AG04450 (cell line): ENCODE measurements around the gene HSBP1. TPM values are rescaled to one million over a fixed set of nuclear protein-coding genes. Genes with fewer than 3 reads are reported as not detected.

Experiments used
- CTCF ChIA-PET: fragments of 300-600, 350-600 bp; formaldehyde crosslinking; extraction: SDS; loops from one replicate; lab custom pipeline; 2022; ENCODE audit warnings: antibody characterized with exemption, inconsistent platforms; lab: Charles Lee
- POLR2A ChIA-PET: fragments of 350-600 bp; formaldehyde crosslinking; extraction: SDS; loops from one replicate; lab custom pipeline; 2021; ENCODE audit warnings: antibody characterized with exemption, inconsistent platforms; lab: Yijun Ruan, JAX
- DNase-seq: peaks from one replicate; pipeline ENCODE4 v3.0.0-alpha.2; 2011; ENCODE audit warnings: low read depth, low spot score
- H3K27ac ChIP-seq: one replicate; pipeline ENCODE4 v1.5.1; 2012; ENCODE audit warnings: low read depth, low read length, control low read depth
- H3K27me3 ChIP-seq: one replicate; pipeline ENCODE4 v1.6.0; 2012; ENCODE audit warnings: low read length; ENCODE audit not compliant: control insufficient read depth, insufficient read depth
- H3K4me3 ChIP-seq: 2 replicates; pipeline ENCODE4 v1.5.1; 2011; ENCODE audit warnings: mild to moderate bottlenecking, low read depth, low read length, control low read depth
- H3K9me3 ChIP-seq: 2 replicates; pipeline ENCODE4 v1.5.1; 2012; ENCODE audit warnings: low read length; ENCODE audit not compliant: control insufficient read depth, insufficient read depth
- CTCF ChIP-seq: IDR thresholded peaks from 2 replicates; pipeline ENCODE4 v1.5.1; 2011; ENCODE audit warnings: low read depth, low read length, control low read depth, inconsistent platforms
- polyA plus RNA-seq: library from polyadenylated mRNA; depleted of rRNA; stranded (reverse); fragments of >200 nt; gene quantifications from 2 replicates; pipeline ENCODE4 v1.2.3, GENCODE V29; 2011

The HSBP1 gene
- polyA plus RNA-seq, 1 experiment, result 289 TPM

DNA sequence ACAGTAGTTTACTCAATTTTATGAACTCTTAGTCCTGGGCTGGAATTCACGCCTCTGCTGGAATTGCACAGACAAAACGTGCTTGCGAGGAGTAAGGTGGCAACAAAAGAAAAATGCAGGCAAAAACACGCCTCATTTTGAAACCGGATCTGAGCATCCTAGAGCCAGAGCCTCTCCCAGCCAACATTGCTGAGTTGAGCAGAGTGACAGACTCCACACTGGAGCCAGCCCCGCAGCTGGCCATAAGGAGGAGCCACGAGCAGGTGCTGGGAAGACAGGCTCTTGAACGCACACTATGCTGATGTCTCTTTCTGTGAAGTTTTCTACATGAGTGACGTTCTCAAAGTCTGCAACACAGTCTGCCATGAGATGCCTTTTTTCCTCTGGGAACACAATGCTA is 14.6 kb upstream of the HSBP1 start:
- no peak for DNase-seq
- no peak for TF ChIP-seq CTCF
- Histone ChIP-seq H3K9me3 (no peaks in the 10 kb centered on the region), H3K27me3 (no peaks in the 10 kb centered on the region), H3K27ac (no peak overlapping the region), H3K4me3 (no peak overlapping the region)
- ChIA-PET POLR2A (no interaction called here), CTCF (no interaction called here)

- Histone ChIP-seq H3K27me3 (no peaks in the 10 kb centered on the region), H3K27ac (no peak overlapping the region), H3K9me3 (no peaks in the 10 kb centered on the region), H3K4me3 (no peak overlapping the region)
- ChIA-PET POLR2A (no interaction called here), CTCF (no interaction called here)
- DNase-seq, result no peak
- no peak for TF ChIP-seq CTCF
These were observed 12.8 kb upstream of the HSBP1 start for GRCh38 chr16:83794860-83795554.

GRCh38 chr16:83797013-83797412 is 10.8 kb upstream of the HSBP1 start:
- CTCF ChIA-PET, result no interaction called here
- POLR2A ChIA-PET, result no interaction called here
- no peaks in the 10 kb centered on the region for H3K9me3 ChIP-seq
- no peak for TF ChIP-seq CTCF
- no peak overlapping the region for H3K27ac ChIP-seq
- no peaks in the 10 kb centered on the region for H3K27me3 ChIP-seq
- no peak overlapping the region for H3K4me3 ChIP-seq
- no peak for DNase-seq

GRCh38 chr16:83799336-83799735 is 8.4 kb upstream of the HSBP1 start:
- Histone ChIP-seq H3K27ac (no peak overlapping the region), H3K4me3 (no peak overlapping the region), H3K27me3 (no peaks in the 10 kb centered on the region), H3K9me3 (no peaks in the 10 kb centered on the region)
- DNase-seq, result no peak
- no peak for TF ChIP-seq CTCF
- CTCF ChIA-PET, result no interaction called here
- POLR2A ChIA-PET, result no interaction called here

GRCh38 chr16:83802135-83802534 is 5.6 kb upstream of the HSBP1 start:
- CTCF ChIA-PET, result no interaction called here

More at GRCh38 chr16:83802135-83802534, 5.6 kb upstream of the HSBP1 start:
- Histone ChIP-seq H3K27me3 (no peaks in the 10 kb centered on the region), H3K27ac (no peak overlapping the region), H3K9me3 (no peaks in the 10 kb centered on the region), H3K4me3 (peak overlapping the region; percentile 46)
- no peak for TF ChIP-seq CTCF
- peak; percentile 33 for DNase-seq
- POLR2A ChIA-PET, result no interaction called here
